Vagina (tissue), 2 donors: Measurements from ENCODE around the gene TLCD3B. TPM values are rescaled to one million over a fixed set of nuclear protein-coding genes. Genes with fewer than 3 reads are reported as not detected.

ENCODE experiments used
- DNase-seq, 2 donors: peaks; one replicate each; pipeline ENCODE4 v3.0.0-alpha.2; 2017; ENCODE audit errors: extremely low spot score in 2 of 2
- H3K27ac ChIP-seq: fragments of 200-600 bp; sonication (generic); one replicate; pipeline ENCODE4 v1.5.1; 2019
- H3K27me3 ChIP-seq: fragments of 200-600 bp; sonication (generic); one replicate; pipeline ENCODE4 v1.5.1; 2019
- H3K36me3 ChIP-seq, 2 donors: fragments of 200-600 bp; sonication (generic); one replicate each; pipeline ENCODE4 v1.5.1; 2017 to 2019
- H3K4me1 ChIP-seq: fragments of 200-600 bp; sonication (generic); one replicate; pipeline ENCODE4 v1.5.1; 2019
- H3K4me3 ChIP-seq, 2 donors: fragments of 200-600 bp; sonication (generic); 1 replicate in 1 of 2; 2 replicates in 1 of 2; pipeline ENCODE4 v1.5.1; 2016 to 2019
- H3K9me3 ChIP-seq: fragments of 200-600 bp; sonication (generic); one replicate; pipeline ENCODE4 v1.5.1; 2019
- CTCF ChIP-seq, 3 experiments: fragments of 450-650 bp in 2 of 3; fragments of 200-600 bp in 1 of 3; sonication (generic) in 1 of 3; IDR thresholded peaks; one replicate each; pipeline ENCODE4 v1.5.1; 2017 to 2019; ENCODE audit warnings: antibody characterized with exemption in 3 of 3, mild to moderate bottlenecking in 2 of 3, moderate library complexity in 2 of 3
- POLR2A ChIP-seq, 2 donors: fragments of 450-650 bp; IDR thresholded peaks; one replicate each; pipeline ENCODE4 v1.6.1; 2017; ENCODE audit warnings: antibody characterized with exemption in 2 of 2, mild to moderate bottlenecking in 2 of 2, moderate library complexity in 2 of 2
- POLR2AphosphoS5 ChIP-seq, 2 donors: sonication (generic); formaldehyde crosslinking; IDR thresholded peaks; one replicate each; pipeline ENCODE4 v1.9.0; 2017; ENCODE audit warnings: antibody characterized with exemption in 2 of 2, mild to moderate bottlenecking in 2 of 2, low read depth in 1 of 2; ENCODE audit not compliant: insufficient read depth in 1 of 2
- intact Hi-C: fragments of 100-400 bp; cut with DNase I; formaldehyde crosslinking; loops from one replicate; pipeline ENCODE4 v1.15.1; 2023
- total RNA-seq: library from RNA; depleted of rRNA; stranded (reverse); fragments of >200 nt; gene quantifications from one replicate; pipeline ENCODE4 v1.2.3, GENCODE V29; 2016

Gene TLCD3B
- total RNA-seq, 1 donor from 2014 or later, result 0.98 TPM

DNA sequence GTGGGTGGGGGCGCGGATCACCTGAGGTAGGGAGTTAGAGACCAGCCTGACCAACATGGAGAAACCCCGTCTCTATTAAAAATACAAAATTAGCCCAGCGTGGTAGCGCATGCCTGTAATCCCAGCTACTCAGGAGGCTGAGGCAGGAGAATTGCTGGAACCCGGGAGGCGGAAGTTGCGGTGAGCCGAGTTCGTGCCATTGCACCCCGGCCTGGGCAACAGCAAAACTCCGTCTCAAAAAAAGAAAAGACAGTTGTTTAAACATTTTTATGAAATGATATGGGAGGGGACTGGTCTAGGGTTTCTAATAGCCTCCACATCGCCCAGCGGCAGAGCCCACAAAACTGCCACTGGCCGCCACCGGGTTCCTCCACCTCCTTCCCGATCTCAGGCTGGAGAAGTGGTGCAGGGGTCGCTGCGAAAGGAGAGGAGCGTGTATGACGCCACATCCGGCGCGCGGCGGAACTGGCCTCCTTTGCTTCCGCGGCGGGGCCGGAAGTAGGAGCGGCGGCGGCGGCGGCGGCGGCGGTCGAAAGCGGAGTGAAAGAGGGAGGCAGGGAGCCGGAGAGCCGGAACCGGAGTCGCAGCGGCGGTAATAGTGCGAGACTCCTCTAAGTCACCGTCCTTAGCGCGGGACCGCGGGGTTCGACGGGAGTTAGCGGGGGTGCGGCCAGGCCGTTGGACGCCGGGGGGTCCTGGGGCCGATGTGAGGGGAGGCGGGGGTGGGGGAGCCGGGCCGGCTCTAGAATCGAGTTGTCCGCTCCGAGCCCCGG, 44.6 kb upstream of the TLCD3B start, which contains the start of gene PPP4C:
PPP4C (plus strand) TSS at position 492 of the 773 bp plus-strand sequence. CDS start 384 bp downstream, outside the sequence.
- Histone ChIP-seq H3K9me3 (no peaks in the 10 kb centered on the region), H3K4me3 (peak within 1 kb of the TSS; percentile 84 to 100), H3K27ac (peak within 1 kb of the TSS; percentile 94), H3K36me3 (peaks cover 0 to 33% of the 10 kb centered on the region in 2 donors), H3K4me1 (peaks cover 37% of the 10 kb centered on the region), H3K27me3 (no peaks in the 10 kb centered on the region)
- intact Hi-C loops, result loop anchor here (5.0 kb wide), 1 partner anchor 462 kb away; no protein-coding TSS in a partner anchor
- peak in 1 of 3 experiments; percentile 13 for TF ChIP-seq CTCF (IDR thresholded peaks at IDR 0.05)
- TF ChIP-seq POLR2A (IDR thresholded peaks at IDR 0.05), result peak in 1 of 2 donors; percentile 46
- TF ChIP-seq POLR2AphosphoS5 (IDR thresholded peaks at IDR 0.05; ENCODE audit: insufficient read depth in 1 of 2, low read depth in 1 of 2), result peak; percentile 86 to 91
- no peak for DNase-seq

- TF ChIP-seq POLR2AphosphoS5 (IDR thresholded peaks at IDR 0.05; ENCODE audit: insufficient read depth in 1 of 2, low read depth in 1 of 2) (no peak), POLR2A (IDR thresholded peaks at IDR 0.05) (no peak), CTCF (IDR thresholded peaks at IDR 0.05) (no peak)
- no peak for DNase-seq
- H3K4me3 ChIP-seq, result no peak overlapping the region
- H3K4me1 ChIP-seq, result peaks cover 52% of the 10 kb centered on the region
- no peaks in the 10 kb centered on the region for H3K27me3 ChIP-seq
- H3K36me3 ChIP-seq, result peaks cover 0 to 58% of the 10 kb centered on the region in 2 donors
- H3K27ac ChIP-seq, result peak overlapping the region; percentile 57
- no peaks in the 10 kb centered on the region for H3K9me3 ChIP-seq
- intact Hi-C loops, result no loop called here
These were observed 39.4 kb upstream of the TLCD3B start for GRCh38 chr16:30070490-30070889.

DNA sequence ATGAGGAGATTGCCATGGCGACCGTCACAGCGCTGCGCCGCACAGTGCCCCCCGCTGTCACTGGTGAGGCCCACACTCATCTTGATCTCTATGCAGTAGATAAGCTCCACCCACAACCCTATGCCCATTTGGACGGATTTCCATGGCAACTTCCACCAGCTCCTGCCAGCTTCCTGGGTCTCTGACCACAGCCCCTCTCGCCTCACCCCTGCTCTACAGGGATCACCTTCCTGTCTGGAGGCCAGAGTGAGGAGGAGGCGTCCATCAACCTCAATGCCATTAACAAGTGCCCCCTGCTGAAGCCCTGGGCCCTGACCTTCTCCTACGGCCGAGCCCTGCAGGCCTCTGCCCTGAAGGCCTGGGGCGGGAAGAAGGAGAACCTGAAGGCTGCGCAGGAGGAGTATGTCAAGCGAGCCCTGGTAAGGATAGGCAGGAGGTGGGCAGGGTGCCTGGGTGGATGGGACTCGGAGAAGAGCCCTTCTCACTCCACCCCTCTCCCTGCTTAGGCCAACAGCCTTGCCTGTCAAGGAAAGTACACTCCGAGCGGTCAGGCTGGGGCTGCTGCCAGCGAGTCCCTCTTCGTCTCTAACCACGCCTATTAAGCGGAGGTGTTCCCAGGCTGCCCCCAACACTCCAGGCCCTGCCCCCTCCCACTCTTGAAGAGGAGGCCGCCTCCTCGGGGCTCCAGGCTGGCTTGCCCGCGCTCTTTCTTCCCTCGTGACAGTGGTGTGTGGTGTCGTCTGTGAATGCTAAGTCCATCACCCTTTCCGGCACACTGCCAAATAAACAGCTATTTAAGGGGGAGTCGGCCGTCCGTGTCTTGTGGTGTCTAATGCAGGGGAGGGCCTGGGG, 38.8 kb upstream of the TLCD3B start:
- Histone ChIP-seq H3K4me3 (no peak overlapping the region), H3K9me3 (no peaks in the 10 kb centered on the region), H3K27me3 (no peaks in the 10 kb centered on the region), H3K36me3 (peaks cover 0 to 58% of the 10 kb centered on the region in 2 donors), H3K27ac (peak overlapping the region; percentile 57), H3K4me1 (peaks cover 45% of the 10 kb centered on the region)
- intact Hi-C loops, result loop anchor here (5.0 to 10.0 kb wide), 2 partner anchors 258 to 335 kb away; partner anchors contain the start of genes PRRT2 and ZNF771
- DNase-seq, result no peak
- TF ChIP-seq POLR2AphosphoS5 (IDR thresholded peaks at IDR 0.05; ENCODE audit: insufficient read depth in 1 of 2, low read depth in 1 of 2) (peak in 1 of 2 donors; percentile 30), POLR2A (IDR thresholded peaks at IDR 0.05) (no peak), CTCF (IDR thresholded peaks at IDR 0.05) (no peak)

DNA sequence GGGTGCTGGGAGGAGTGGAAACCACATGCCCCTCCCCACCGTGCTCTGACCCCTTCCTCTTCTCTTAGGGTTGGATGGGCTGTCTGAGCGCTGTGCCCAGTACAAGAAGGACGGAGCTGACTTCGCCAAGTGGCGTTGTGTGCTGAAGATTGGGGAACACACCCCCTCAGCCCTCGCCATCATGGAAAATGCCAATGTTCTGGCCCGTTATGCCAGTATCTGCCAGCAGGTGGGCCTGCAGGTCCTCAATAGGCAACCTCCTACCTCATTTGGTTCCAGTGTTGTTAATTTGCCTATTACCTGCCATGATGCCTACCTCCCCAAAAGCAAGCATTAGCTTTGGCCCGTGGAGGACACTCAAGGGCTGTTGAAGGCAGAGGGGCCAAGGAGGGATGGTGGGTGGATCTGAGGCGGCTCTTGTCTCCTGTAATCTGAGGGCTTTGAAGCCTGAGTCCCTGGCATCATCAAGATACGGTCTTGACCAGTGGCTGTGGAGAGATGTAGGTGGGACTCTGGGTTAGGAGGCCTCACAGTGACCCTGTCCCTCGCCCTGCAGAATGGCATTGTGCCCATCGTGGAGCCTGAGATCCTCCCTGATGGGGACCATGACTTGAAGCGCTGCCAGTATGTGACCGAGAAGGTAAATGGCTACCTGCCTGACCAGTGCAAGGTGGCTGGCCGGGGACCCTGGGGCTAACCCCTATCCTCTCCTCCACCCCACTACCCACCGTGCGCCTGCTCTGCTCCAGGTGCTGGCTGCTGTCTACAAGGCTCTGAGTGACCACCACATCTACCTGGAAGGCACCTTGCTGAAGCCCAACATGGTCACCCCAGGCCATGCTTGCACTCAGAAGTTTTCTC, 37.9 kb upstream of the TLCD3B start:
- TF ChIP-seq CTCF (IDR thresholded peaks at IDR 0.05) (peak in 1 of 3 experiments; percentile 18), POLR2AphosphoS5 (IDR thresholded peaks at IDR 0.05; ENCODE audit: insufficient read depth in 1 of 2, low read depth in 1 of 2) (no peak)
- no peak overlapping the region for H3K4me3 ChIP-seq
- no peaks in the 10 kb centered on the region for H3K27me3 ChIP-seq
- peaks cover 50% of the 10 kb centered on the region for H3K4me1 ChIP-seq
- DNase-seq, result no peak
- no peaks in the 10 kb centered on the region for H3K9me3 ChIP-seq
- intact Hi-C loops, result loop anchor here (5.0 to 10.0 kb wide), 2 partner anchors 257 to 336 kb away; partner anchors contain the start of genes PRRT2 and ZNF771
- peaks cover 0 to 58% of the 10 kb centered on the region in 2 donors for H3K36me3 ChIP-seq
- H3K27ac ChIP-seq, result peak overlapping the region; percentile 57
